ENCODE data around the gene MICAL3. TPM values are rescaled to one million over a fixed set of nuclear protein-coding genes. Genes with fewer than 3 reads are reported as not detected.

MICAL3 gene
- total and polyA plus RNA-seq, 2 of the 8 experiments (the other 6 are each of a cell fraction or from before 2014, with no cell fraction given), result 8.3 to 41.8 TPM

DNA sequence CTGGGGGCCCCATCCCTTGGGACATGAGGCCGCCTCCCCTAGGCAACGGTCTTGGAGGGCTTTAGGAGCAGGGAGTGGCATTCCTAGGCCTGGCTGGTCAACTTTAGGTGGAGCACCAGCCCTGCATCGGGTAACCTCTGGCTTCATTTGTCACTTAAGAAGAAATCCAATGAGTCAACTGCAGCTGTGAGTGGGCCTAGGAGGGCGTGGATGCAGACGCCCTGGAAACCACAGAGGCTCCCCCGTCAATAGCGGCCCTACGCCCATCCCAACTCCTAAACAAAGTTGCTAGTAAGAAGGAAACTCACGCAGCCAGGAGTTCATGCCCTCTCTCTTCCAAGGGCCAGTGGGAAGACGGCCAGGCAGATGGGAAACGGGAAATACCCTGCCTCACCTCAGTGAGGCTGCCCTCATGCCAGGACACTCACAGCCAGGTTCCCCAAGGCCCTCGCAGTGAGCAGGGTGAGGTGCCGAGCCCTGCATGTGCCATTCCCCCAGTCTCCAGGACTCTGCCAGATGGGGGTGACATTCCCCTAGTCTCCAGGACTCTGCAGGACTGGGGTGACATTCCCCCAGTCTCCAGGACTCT lies 270.9 kb downstream of the MICAL3 start:
- no peak for DNase-seq (ENCODE audit: low read depth in 1 of 2, low spot score in 2 of 2)
- Histone ChIP-seq H2BK20ac (ENCODE audit: low read length) (no peak overlapping the region), H3K4ac (replicated peaks; ENCODE audit: insufficient read length, low read depth, low read length) (no peak overlapping the region), H3K79me1 (ENCODE audit: low read depth, low read length) (peaks cover 14% of the 10 kb centered on the region), H3K27ac (ENCODE audit: low read depth, low read length) (no peak overlapping the region), H3K18ac (ENCODE audit: extremely low read depth, low read length) (no peak overlapping the region), H3K27me3 (replicated peaks in 1 of 4; ENCODE audit: control insufficient read depth in 3 of 4, extremely low read depth in 1 of 4, insufficient read depth in 3 of 4, low read length in 3 of 4) (no peaks in the 10 kb centered on the region), H4K8ac (ENCODE audit: extremely low read depth, insufficient read depth, low read length) (no peak overlapping the region), H2BK120ac (replicated peaks; ENCODE audit: low read depth, low read length) (no peak overlapping the region), H3K23me2 (ENCODE audit: low read depth, low read length) (peaks cover 2% of the 10 kb centered on the region; the same call in 1 of the 2 replicates), H2BK5ac (ENCODE audit: low read depth, low read length) (no peak overlapping the region), H3K23ac (ENCODE audit: insufficient read length) (no peak overlapping the region), H2AK5ac (ENCODE audit: low read depth, low read length) (no peak overlapping the region), H3K36me3 (ENCODE audit: control insufficient read depth in 2 of 4, insufficient read depth in 4 of 4, low read length in 3 of 4) (no peaks in the 10 kb centered on the region), H3K4me2 (ENCODE audit: insufficient read depth in 1 of 2, low read depth in 2 of 2, low read length in 2 of 2) (no peak overlapping the region), H3K4me3 (ENCODE audit: extremely low read depth in 1 of 4, insufficient read depth in 2 of 4, low read depth in 3 of 4, low read length in 4 of 4) (no peak overlapping the region), H3K9ac (replicated peaks in 1 of 4; ENCODE audit: extremely low read depth in 1 of 4, low read depth in 3 of 4, low read length in 3 of 4) (no peak overlapping the region), H3K4me1 (replicated peaks in 1 of 4; ENCODE audit: control insufficient read depth in 3 of 4, insufficient read depth in 4 of 4, low read length in 3 of 4) (no peaks in the 10 kb centered on the region; a peak in 2 of 7 replicates), H3K14ac (ENCODE audit: insufficient read length) (no peak overlapping the region), H3K79me2 (ENCODE audit: control insufficient read depth in 1 of 2, insufficient read depth in 2 of 2, low read length in 2 of 2) (peaks cover 0 to 3% of the 10 kb centered on the region in 2 experiments; a peak in 2 of 4 replicates), H3K9me3 (ENCODE audit: insufficient read depth in 2 of 2, low read depth in 1 of 2, low read length in 1 of 2) (no peaks in the 10 kb centered on the region), H4K91ac (replicated peaks; ENCODE audit: insufficient read length, low read length) (no peak overlapping the region), H2AFZ (ENCODE audit: low read length) (no peak overlapping the region), H2BK15ac (ENCODE audit: low read length) (no peak overlapping the region), H4K20me1 (replicated peaks in 1 of 2; ENCODE audit: control insufficient read depth in 1 of 2, insufficient read depth in 2 of 2, low read length in 2 of 2) (peaks cover 0 to 3% of the 10 kb centered on the region in 2 experiments), H3K56ac (replicated peaks; ENCODE audit: insufficient read length, low read depth, low read length) (no peak overlapping the region), H2BK12ac (ENCODE audit: low read depth, low read length) (no peak overlapping the region), H4K5ac (ENCODE audit: insufficient read length, low read depth, low read length) (no peak overlapping the region)
- WGBS, 2 experiments (ENCODE audit: extremely low coverage in 1 of 2, insufficient coverage in 1 of 2, insufficient read length in 1 of 2, insufficient replicate concordance in 2 of 2, low coverage in 1 of 2, low lambda C conversion rate in 2 of 2, missing lambda C conversion rate in 1 of 2), result 95% methylated on average over 13 of the region's 13 CpGs; no CpG with 5 or more reads in 1 of the 2 experiments
- no peak for FAIRE-seq
- POLR2A ChIA-PET (ENCODE audit: partially characterized antibody), result interaction anchor here (1.1 kb wide), 1 partner anchor 32 kb away, joined by 3 read pairs; no protein-coding TSS in a partner anchor
- CTCF ChIA-PET (ENCODE audit: partially characterized antibody), result interaction anchor here (1.4 to 8.4 kb wide), 4 partner anchors 11 to 33 kb away, joined by 5 to 93 read pairs (median 26); no protein-coding TSS in a partner anchor
- TF ChIP-seq TEAD4 (IDR thresholded peaks at IDR 0.05; ENCODE audit: low read depth, low read length) (no peak), ZNF274 (IDR thresholded peaks at IDR 0.05; ENCODE audit: borderline replicate concordance, extremely low read depth, low read length) (no peak)
